Eye (tissue), 1 donor: ENCODE measurements around the gene TLR5.
"Not testable (repeated sequence)": the region's sequence is repeated elsewhere in the genome, so short reads cannot be mapped to it uniquely, and the experiment has no call there.

ENCODE experiments used
- DNase-seq: peaks from one replicate; pipeline ENCODE4 v3.0.0-alpha.2; 2015

TLR5 gene

GRCh38 chr1:223142795-223143536 is at the start of gene TLR5:
TLR5 (minus strand) TSS chr1:223143248; CDS start chr1:223113031, 30,217 bp downstream.
- DNase-seq, result peak; percentile 90

- DNase-seq, result no peak
Measured at GRCh38 chr1:223189903-223190724, 47.1 kb upstream of the TLR5 start.

- DNase-seq, result no peak
Measured at GRCh38 chr1:223189525-223189902, 46.5 kb upstream of the TLR5 start.

GRCh38 chr1:223188618-223189356 is 45.7 kb upstream of the TLR5 start:
- no peak for DNase-seq

GRCh38 chr1:223186800-223187199 is 43.8 kb upstream of the TLR5 start:
- no peak for DNase-seq

GRCh38 chr1:223183268-223183862 is 40.3 kb upstream of the TLR5 start:
- no peak for DNase-seq

GRCh38 chr1:223180731-223181321 is 37.8 kb upstream of the TLR5 start:
- no peak for DNase-seq

- DNase-seq, result no peak
Measured at GRCh38 chr1:223179786-223180185, 36.7 kb upstream of the TLR5 start.

GRCh38 chr1:223179280-223179679 is 36.2 kb upstream of the TLR5 start:
- no peak for DNase-seq

GRCh38 chr1:223177681-223178080 is 34.6 kb upstream of the TLR5 start:
- no peak for DNase-seq

- DNase-seq, result no peak
Measured at GRCh38 chr1:223176437-223176836, 33.4 kb upstream of the TLR5 start.

- no peak for DNase-seq
Measured at GRCh38 chr1:223175633-223176032, 32.6 kb upstream of the TLR5 start.

- DNase-seq, result no peak
Measured at GRCh38 chr1:223175032-223175431, 32.0 kb upstream of the TLR5 start.

- DNase-seq, result not testable (repeated sequence)
Measured at GRCh38 chr1:223169458-223169857, 26.4 kb upstream of the TLR5 start.

- DNase-seq, result no peak
Measured at GRCh38 chr1:223161321-223161720, 18.3 kb upstream of the TLR5 start.

GRCh38 chr1:223156343-223156742 is 13.3 kb upstream of the TLR5 start:
- no peak for DNase-seq

GRCh38 chr1:223155153-223155552 is 12.1 kb upstream of the TLR5 start:
- DNase-seq, result no peak

GRCh38 chr1:223153177-223154119 is 10.4 kb upstream of the TLR5 start:
- no peak for DNase-seq

GRCh38 chr1:223152399-223152798 is 9.4 kb upstream of the TLR5 start:
- no peak for DNase-seq

GRCh38 chr1:223150443-223150842 is 7.4 kb upstream of the TLR5 start:
- DNase-seq, result no peak

- DNase-seq, result no peak
Measured at GRCh38 chr1:223147873-223148272, 4.8 kb upstream of the TLR5 start.

- no peak for DNase-seq
Measured at GRCh38 chr1:223147409-223147808, 4.4 kb upstream of the TLR5 start.
